ENCODE results near the gene ITK.
"Not testable (repeated sequence)": the region's sequence is repeated elsewhere in the genome, so short reads cannot be mapped to it uniquely, and the experiment has no call there.

ITK gene

GRCh38 chr5:157167214-157167621, 13.4 kb upstream of the ITK start:
- in situ Hi-C loops (cut with MboI; ENCODE audit: low sequenced_read_pairs): no loop called here

DNA sequence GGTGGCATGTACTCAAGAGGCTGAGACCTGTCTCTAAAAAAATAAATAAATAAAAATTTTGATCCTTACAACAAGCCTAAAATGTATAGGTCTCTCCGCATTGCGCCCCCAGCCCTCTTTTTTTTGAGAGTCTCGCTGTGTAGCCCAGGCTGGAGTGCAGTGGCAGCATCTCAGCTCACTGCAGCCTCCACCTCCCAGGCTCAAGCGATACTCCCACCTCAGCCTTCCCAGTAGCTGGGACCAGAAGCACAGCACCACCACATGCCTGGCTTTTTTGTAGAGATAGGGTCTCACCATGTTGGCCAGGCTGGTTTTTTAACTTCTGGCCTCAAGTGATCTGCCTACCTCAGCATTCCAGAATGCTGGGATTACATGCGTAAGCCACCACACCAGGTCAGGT, 12.4 kb upstream of the ITK start:
- in situ Hi-C loops (cut with MboI; ENCODE audit: low sequenced_read_pairs): no loop called here

GRCh38 chr5:157172403-157172802, 8.2 kb upstream of the ITK start:
- in situ Hi-C loops (cut with MboI; ENCODE audit: low sequenced_read_pairs): no loop called here

DNA sequence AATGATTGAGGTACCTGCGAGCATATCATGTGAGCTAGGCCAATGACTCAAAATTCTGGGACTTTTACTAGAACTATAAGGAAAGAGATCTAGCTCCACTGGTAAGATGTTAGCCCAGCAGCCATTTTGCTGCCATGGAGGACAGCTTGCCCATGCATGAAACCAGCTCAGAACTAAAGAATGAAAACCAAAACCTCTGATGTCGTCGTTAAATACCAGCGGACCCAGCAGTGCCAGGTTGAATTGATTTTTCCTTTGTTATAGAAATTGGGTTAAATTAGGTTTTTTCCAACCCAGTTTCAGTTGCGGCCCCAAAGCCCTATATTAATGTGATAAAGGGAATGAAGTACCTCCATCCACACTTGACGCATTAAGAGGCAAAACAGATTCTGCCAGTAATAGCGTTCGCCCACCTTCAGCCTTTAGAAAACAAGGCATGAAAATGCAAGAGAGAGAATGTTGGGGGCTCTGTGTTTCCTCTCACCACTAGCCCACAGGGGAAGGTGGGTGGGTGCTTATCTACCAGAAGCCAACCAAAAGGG, 5.5 kb upstream of the ITK start:
- in situ Hi-C loops (cut with MboI; ENCODE audit: low sequenced_read_pairs): no loop called here

DNA sequence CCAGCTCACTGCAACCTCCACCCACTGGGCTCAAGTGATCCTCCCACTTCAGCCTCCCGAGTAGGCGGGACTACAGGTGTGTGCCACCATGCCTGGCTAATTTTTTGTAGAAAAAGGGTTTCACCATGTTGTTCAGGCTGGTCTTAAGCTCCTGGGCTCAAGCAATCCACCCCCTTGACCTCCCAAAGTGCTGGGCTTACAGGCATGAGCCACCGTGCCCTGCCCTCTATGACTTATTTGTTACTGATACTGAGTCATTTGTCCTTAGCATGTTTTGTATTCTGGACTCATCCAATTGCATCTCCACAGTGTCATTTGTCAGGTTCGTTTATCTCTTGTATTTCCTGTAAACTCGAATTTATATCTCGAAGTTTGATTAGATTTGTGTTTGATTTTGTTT, 2.7 kb upstream of the ITK start:
- in situ Hi-C loops (cut with MboI; ENCODE audit: low sequenced_read_pairs): no loop called here

DNA sequence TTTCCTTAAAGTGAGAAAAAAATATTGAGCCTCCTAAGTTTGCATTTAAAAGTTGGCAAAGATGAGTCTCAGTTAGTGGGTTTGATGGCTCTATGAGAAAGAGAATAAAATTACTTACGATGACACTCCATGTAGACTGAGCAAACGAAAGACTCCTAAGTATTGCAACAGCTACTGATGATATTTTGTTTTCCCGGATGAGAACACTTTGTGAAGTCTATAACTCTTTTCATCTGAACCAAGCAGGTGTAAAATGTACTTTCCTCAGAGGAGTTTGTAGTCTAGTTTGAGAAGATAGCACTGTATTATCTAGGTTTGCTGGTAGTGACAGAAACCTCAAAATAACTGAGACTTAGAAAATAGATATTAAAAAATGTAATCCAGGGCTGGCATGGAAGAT, 1.7 kb upstream of the ITK start:
- in situ Hi-C loops (cut with MboI; ENCODE audit: low sequenced_read_pairs): no loop called here

GRCh38 chr5:157182143-157182757, 1.6 kb downstream of the ITK start:
- in situ Hi-C loops (cut with MboI; ENCODE audit: low sequenced_read_pairs): no loop called here

DNA sequence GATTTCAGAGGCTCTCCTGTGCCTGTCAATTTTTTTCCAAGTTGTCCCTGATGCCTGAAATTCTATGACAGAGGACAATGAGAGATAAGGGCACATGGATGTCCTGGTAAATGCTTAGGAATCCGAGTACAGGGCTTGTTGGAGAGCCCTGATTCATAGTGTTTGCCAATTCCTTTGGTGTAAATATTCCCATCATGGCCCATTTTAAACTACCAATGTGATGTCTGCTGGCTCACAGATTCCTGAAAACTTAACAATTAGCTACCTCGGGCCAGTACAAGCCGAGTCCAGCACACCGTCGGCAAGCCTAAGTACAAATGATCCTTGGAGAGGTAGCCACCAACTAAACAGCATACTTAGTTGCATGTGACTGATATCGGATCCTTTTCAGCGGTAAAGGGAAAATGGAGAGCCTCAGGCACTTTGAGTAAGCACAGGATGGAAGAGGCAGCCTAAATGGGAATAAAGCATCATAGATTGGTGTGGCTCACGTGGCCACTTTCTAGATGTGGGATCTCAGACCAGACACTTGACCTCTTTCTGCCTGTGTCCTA, 3.6 kb downstream of the ITK start:
- in situ Hi-C loops (cut with MboI; ENCODE audit: low sequenced_read_pairs): no loop called here

DNA sequence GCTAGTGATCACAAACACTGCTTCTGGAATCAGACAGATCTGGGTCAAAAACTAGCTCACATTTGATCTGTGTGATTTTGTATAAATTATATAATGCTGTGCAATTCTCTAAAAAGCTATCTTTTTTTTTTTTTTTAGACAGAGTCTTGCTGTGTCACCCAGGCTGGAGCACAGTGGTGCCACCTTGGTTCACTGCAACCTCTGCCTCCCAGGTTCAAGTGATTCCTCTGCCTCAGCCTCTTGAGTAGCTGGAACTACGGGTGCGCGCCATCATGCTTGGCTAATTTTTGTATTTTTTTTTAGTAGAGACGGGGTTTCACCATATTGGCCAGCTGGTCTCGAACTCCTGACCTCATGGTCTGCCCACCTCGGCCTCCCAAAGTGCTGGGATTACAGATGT, 4.5 kb downstream of the ITK start:
- in situ Hi-C loops (cut with MboI; ENCODE audit: low sequenced_read_pairs): not testable (repeated sequence)

DNA sequence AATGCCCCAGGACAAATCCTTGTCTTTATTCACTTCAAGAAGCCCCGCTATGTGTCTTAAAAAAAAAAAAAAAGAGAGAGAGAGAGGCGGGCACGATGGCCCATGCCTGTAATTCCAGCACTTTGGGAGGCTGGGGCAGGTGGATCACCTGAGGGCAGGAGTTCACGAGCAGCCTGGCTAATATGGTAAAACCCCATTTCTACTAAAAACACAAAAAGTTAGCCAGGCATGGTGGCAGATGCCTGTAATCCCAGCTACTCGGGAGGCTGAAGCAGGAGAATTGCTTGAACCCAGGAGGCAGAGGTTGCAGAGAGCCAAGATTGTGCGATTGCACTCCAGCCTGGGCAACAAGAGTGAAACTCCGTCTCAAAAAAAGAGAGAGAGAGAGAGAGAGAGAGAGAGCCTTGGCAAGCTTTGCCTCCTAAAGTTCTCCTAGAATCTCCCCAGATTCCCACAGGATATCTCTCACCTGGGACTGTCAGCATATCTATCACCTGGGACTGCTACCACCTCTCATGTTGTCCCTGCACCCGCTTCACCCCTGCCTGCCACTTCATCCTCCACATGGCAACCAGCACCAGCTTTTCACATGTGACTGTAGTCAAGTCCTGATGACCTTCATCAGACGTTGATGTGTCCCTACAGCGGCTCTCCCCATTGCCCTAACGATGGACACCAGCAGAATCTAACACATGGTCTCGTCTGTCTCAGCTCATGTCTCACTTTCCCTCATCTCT, 5.8 kb downstream of the ITK start:
- in situ Hi-C loops (cut with MboI; ENCODE audit: low sequenced_read_pairs): no loop called here

GRCh38 chr5:157187046-157187754, 6.6 kb downstream of the ITK start:
- in situ Hi-C loops (cut with MboI; ENCODE audit: low sequenced_read_pairs): no loop called here

- in situ Hi-C loops (cut with MboI; ENCODE audit: low sequenced_read_pairs): no loop called here
Observed at GRCh38 chr5:157188270-157188669, 7.6 kb downstream of the ITK start.

GRCh38 chr5:157189223-157189622, 8.6 kb downstream of the ITK start:
- in situ Hi-C loops (cut with MboI; ENCODE audit: low sequenced_read_pairs): no loop called here

DNA sequence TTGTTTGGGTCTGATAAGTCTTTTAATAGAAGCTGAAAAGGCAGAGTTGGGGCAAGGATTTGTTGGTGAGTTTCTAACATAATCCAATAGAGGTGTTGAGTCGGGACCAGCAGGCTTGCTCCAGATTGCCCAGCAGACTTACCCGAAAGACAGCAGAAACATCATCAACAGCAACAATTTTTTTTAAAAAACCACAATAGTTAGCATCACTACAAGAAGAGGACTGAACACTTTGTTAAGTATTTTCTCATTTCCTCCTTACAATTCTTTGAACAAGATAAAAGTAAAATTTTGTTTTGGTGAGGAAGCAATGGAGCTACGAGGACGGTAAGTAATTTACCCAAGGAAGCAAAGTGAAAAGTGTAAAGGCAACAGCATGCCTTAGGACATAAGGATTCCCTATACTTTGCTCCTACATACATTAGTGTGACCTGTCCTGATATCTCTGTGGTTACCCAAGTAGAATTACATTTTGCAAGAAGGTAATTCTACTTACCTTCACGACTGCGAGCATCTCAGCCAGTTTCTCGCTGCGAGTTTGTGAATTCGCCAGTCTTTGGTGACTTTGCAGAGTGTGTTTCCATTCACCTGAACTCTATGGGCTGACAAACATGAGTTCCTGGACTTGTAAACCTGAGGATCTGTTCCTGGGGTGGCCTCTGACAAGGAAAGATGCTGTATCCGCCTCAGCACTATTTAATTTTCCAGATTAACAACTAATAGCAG, 13.2 kb downstream of the ITK start:
- in situ Hi-C loops (cut with MboI; ENCODE audit: low sequenced_read_pairs): no loop called here

DNA sequence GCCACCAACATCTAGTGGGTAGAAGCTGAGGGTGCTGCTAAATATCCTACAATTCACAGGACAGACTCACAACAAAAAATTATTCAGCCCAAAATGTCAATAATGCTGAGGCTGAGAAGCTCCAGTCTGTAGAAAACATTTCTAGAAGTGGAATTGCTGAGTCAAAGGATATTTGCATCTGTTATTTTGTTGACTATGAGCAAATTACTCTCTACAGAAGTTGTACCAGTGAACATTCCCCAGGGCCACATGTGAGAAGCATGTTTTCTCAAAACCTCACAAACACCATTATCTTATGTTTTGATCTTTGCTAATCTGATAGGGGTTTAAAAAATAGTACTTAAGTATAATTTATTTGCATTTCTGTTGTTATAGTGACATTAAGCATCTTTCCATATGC, 15.4 kb downstream of the ITK start:
- in situ Hi-C loops (cut with MboI; ENCODE audit: low sequenced_read_pairs): no loop called here

DNA sequence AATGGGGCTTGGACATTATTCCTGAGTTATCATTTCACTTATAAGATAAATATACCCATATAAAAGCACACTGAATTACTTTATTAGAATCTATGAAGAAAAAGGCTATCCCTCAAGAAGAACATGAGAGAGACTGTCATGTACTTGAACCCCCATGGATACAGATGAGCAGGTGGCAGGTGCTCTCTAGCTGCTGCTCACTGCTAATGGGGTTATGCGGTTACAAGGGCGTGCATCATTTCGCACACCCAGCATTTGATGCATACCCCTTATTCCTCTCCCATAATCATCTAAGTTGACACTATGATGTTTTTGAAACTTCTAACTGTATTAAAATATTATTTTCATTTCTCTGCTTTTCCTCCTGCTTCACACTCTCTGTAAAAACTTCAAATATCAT, 16.4 kb downstream of the ITK start:
- in situ Hi-C loops (cut with MboI; ENCODE audit: low sequenced_read_pairs): no loop called here

DNA sequence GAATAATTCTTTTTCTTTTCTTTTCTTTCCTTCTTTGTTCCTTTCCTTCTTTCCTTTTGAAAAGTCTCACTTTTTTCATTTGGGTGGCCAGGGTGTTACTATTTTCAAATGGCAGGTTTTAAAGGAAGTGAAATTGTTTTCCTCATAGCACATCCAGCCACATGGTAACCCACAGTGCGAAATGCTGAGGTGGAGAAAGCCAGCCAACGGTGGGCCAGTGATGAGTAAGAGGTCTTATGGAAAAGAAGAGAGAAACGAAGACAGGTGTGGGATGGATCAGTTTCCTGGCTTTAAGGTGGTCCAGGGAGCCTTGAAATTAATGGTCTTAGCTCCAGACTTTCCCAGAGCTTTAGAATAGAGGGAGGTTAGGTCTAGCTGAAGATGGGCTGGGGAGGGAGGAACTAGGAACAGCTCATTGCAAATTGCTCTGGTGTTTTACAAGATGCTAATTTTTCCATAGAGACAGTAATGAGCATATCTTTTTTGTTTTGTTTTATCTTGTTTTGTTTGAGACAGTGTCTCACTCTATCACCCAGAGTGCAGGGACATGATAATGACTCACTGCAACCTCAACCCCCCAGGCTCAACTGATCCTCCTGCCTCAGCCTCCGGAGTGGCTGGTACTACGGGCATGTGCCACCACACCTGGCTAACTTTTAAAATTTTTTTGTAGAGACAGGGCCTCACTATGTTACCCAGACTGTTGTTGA, 17.8 kb downstream of the ITK start:
- in situ Hi-C loops (cut with MboI; ENCODE audit: low sequenced_read_pairs): no loop called here

- in situ Hi-C loops (cut with MboI; ENCODE audit: low sequenced_read_pairs): no loop called here
Observed at GRCh38 chr5:157201857-157202256, 21.2 kb downstream of the ITK start.

DNA sequence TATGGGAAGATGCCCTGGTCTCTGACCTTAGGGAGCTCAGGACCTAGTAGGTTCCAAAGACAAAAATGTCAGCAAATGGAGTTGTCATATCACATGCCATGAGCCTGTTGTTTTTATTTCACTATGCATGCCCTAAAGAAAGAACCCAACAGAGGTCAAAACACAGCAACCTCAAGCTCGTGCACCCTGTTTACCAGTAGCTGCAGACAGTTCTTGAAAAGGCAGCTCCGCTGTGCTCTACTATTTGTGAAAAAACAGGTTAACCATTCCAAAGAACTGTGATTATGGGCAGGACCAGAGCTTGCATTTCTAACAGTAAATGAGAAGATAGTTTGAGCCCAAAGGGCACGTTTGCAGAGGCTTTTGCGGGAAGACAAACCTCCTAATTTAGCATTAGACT, 22.8 kb downstream of the ITK start:
- in situ Hi-C loops (cut with MboI; ENCODE audit: low sequenced_read_pairs): no loop called here

DNA sequence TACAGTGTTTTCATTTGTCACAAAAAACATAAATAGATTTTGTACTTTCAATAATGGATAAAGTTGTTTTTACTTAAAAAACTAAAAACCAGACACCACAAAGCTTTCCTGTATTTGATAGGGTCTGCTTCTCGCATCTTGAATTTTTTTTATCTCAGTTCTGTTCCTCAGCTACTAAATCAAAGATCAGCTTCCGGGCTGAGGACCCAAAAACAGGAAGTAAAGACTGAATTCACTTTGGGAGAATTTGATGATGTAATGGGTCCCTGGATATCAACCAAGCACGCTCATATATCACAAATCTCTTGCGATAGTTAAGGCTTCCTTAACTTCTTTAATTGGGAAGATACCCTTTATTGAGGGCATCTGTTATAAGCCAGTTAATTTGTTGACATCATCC, 24.1 kb downstream of the ITK start:
- in situ Hi-C loops (cut with MboI; ENCODE audit: low sequenced_read_pairs): no loop called here
